Mesothelial cell of epicardium (in vitro differentiated cells): ENCODE measurements around the gene NCAPH2. TPM values are rescaled to one million over a fixed set of nuclear protein-coding genes. Genes with fewer than 3 reads are reported as not detected.

ENCODE experiments used
- DNase-seq, 2 experiments: peaks; one replicate each; pipeline ENCODE4 v3.0.0; 2021; ENCODE audit warnings: low spot score in 2 of 2; ENCODE audit not compliant: unreplicated experiment in 2 of 2
- H3K27ac Mint-ChIP-seq: 2 replicates; pipeline ENCODE4 v1.8.0; 2021; ENCODE audit warnings: mixed read lengths
- H3K27me3 Mint-ChIP-seq: 2 replicates; pipeline ENCODE4 v1.8.0; 2021; ENCODE audit warnings: low read depth, mixed read lengths
- H3K36me3 Mint-ChIP-seq: 2 replicates; pipeline ENCODE4 v1.8.0; 2021; ENCODE audit warnings: mixed read lengths
- H3K4me1 Mint-ChIP-seq: 2 replicates; pipeline ENCODE4 v1.8.0; 2021; ENCODE audit warnings: mixed read lengths
- H3K4me3 Mint-ChIP-seq: 2 replicates; pipeline ENCODE4 v1.8.0; 2021; ENCODE audit warnings: mild to moderate bottlenecking, moderate library complexity, mixed read lengths
- H3K9me3 Mint-ChIP-seq: 2 replicates; pipeline ENCODE4 v1.8.0; 2021; ENCODE audit warnings: mixed read lengths
- CTCF ChIP-seq: fragments of 200-600 bp; sonication (generic); IDR thresholded peaks from one replicate; pipeline ENCODE4 v1.5.0; 2021; ENCODE audit warnings: antibody characterized with exemption; ENCODE audit not compliant: unreplicated experiment
- total RNA-seq: library from RNA; stranded (reverse); gene quantifications from 3 replicates; pipeline ENCODE4 v1.2.1, GENCODE V29; 2021

NCAPH2 gene
- total RNA-seq, 1 donor from 2014 or later: 60.3 TPM

GRCh38 chr22:50574383-50574755 is 66.3 kb downstream of the NCAPH2 start:
- Mint-ChIP-seq H3K4me1 (no peaks in the 10 kb centered on the region), H3K27me3 (no peaks in the 10 kb centered on the region), H3K27ac (no peak overlapping the region), H3K9me3 (no peaks in the 10 kb centered on the region), H3K4me3 (no peak overlapping the region), H3K36me3 (peaks cover 17% of the 10 kb centered on the region)
- no peak for DNase-seq
- no peak for TF ChIP-seq CTCF

Other genes starting within 250 kb of the NCAPH2 start
- gene MAPK12, start 246.5 kb upstream of the NCAPH2 start, total RNA-seq: 55.6 to 63.3 TPM (median 57.2 TPM) in 3 replicates
- 5.9 to 8.4 TPM (median 8.3 TPM) in 3 replicates for gene MAPK11, start 237.8 kb upstream of the NCAPH2 start, total RNA-seq
- 467 to 493 TPM (median 468 TPM) in 3 replicates for gene PLXNB2, start 200.6 kb upstream of the NCAPH2 start, total RNA-seq
- gene DENND6B, start 181.2 kb upstream of the NCAPH2 start, total RNA-seq: 19.0 to 20.7 TPM (median 19.2 TPM) in 3 replicates
- gene PPP6R2, start 164.9 kb upstream of the NCAPH2 start, total RNA-seq: 79.4 to 83.7 TPM (median 80.1 TPM) in 3 replicates
- gene SBF1, start 33.2 kb upstream of the NCAPH2 start, total RNA-seq: 95.8 to 106 TPM (median 105 TPM) in 3 replicates
- 1.4 to 2.0 TPM (median 1.5 TPM) in 3 replicates for gene ADM2, start 26.7 kb upstream of the NCAPH2 start, total RNA-seq
- 0.34 to 0.66 TPM in 2 of 3 replicates, not detected in the other for gene MIOX, start 21.4 kb upstream of the NCAPH2 start, total RNA-seq
- 65.2 to 66.2 TPM (median 65.2 TPM) in 3 replicates for gene LMF2, start 522 bp upstream of the NCAPH2 start, total RNA-seq
- 0.65 to 5.0 TPM (median 2.4 TPM) in 3 replicates for gene SCO2, start 17.4 kb downstream of the NCAPH2 start, total RNA-seq
- 9.3 to 10.3 TPM (median 9.9 TPM) in 3 replicates for gene TYMP, start 21.8 kb downstream of the NCAPH2 start, total RNA-seq
- 0.07 to 0.11 TPM (median 0.09 TPM) in 3 replicates for gene KLHDC7B, start 37.7 kb downstream of the NCAPH2 start, total RNA-seq
- 0.59 to 0.76 TPM in 2 of 3 replicates, not detected in the other for gene SYCE3, start 54.7 kb downstream of the NCAPH2 start, total RNA-seq
- gene CPT1B, start 70.2 kb downstream of the NCAPH2 start, total RNA-seq: 109 to 112 TPM (median 111 TPM) in 3 replicates
- gene CHKB, start 74.6 kb downstream of the NCAPH2 start, total RNA-seq: 115 to 118 TPM (median 116 TPM) in 3 replicates
- 2.8 to 3.2 TPM (median 2.8 TPM) in 3 replicates for gene MAPK8IP2, start 92.6 kb downstream of the NCAPH2 start, total RNA-seq
- gene ARSA, start 119.9 kb downstream of the NCAPH2 start, total RNA-seq: 45.2 to 51.5 TPM (median 49.9 TPM) in 3 replicates
- gene SHANK3, start 164.6 kb downstream of the NCAPH2 start, total RNA-seq: 14.2 to 14.8 TPM (median 14.3 TPM) in 3 replicates
- 1.0 to 2.2 TPM (median 1.2 TPM) in 3 replicates for gene ACR, start 230.0 kb downstream of the NCAPH2 start, total RNA-seq